Esophagus (tissue), 2 donors: ENCODE data around the gene NAA10. TPM values are rescaled to one million over a fixed set of nuclear protein-coding genes. Genes with fewer than 3 reads are reported as not detected.

ENCODE experiments used
- H3K27ac ChIP-seq, 2 donors: one replicate each; pipeline ENCODE4 v1.5.1; 2013; ENCODE audit warnings: low read depth in 2 of 2, mild to moderate bottlenecking in 2 of 2, inconsistent platforms in 1 of 2, low read length in 1 of 2, moderate library complexity in 1 of 2
- H3K27me3 ChIP-seq, 2 donors: one replicate each; pipeline ENCODE4 v1.6.1; 2013; ENCODE audit warnings: low read length in 2 of 2, control low read depth in 1 of 2, mild to moderate bottlenecking in 1 of 2; ENCODE audit not compliant: insufficient read depth in 2 of 2, control insufficient read depth in 1 of 2
- H3K36me3 ChIP-seq, 2 donors: one replicate each; pipeline ENCODE4 v1.6.1; 2013; ENCODE audit warnings: low read length in 1 of 2; ENCODE audit not compliant: control insufficient read depth in 2 of 2, insufficient read depth in 2 of 2
- H3K4me1 ChIP-seq, 2 donors: one replicate each; pipeline ENCODE4 v1.6.1; 2013; ENCODE audit warnings: low read length in 1 of 2; ENCODE audit not compliant: control insufficient read depth in 2 of 2, insufficient read depth in 2 of 2
- H3K4me3 ChIP-seq, 2 donors: one replicate each; pipeline ENCODE4 v1.5.1; 2013; ENCODE audit warnings: low read length in 2 of 2, mild to moderate bottlenecking in 2 of 2, low read depth in 1 of 2, moderate library complexity in 1 of 2
- H3K9me3 ChIP-seq, 2 donors: one replicate each; pipeline ENCODE4 v1.6.1; 2013; ENCODE audit warnings: mild to moderate bottlenecking in 2 of 2, low read depth in 1 of 2, low read length in 1 of 2, moderate library complexity in 1 of 2; ENCODE audit not compliant: control insufficient read depth in 2 of 2, insufficient read depth in 1 of 2
- WGBS, 2 donors: extraction: QIAGEN DNeasy Blood & Tissue Kit; methylation state at CpG; one replicate each; pipeline ENCODE4 v1.1.7; 2013; 5-methylcytosine and 5-hydroxymethylcytosine counted together
- polyA plus RNA-seq, 2 donors: library from polyadenylated mRNA; stranded (reverse); fragments of 200-250 nt; gene quantifications; one replicate each; pipeline ENCODE4 v1.2.3, GENCODE V29; 2013
- donor health status: healthy with polysubstance abuse.
- donor health status: Bipolar disorder and iron deficiency.

NAA10 gene
- polyA plus RNA-seq, 2 donors: 86.6 to 104 TPM

DNA sequence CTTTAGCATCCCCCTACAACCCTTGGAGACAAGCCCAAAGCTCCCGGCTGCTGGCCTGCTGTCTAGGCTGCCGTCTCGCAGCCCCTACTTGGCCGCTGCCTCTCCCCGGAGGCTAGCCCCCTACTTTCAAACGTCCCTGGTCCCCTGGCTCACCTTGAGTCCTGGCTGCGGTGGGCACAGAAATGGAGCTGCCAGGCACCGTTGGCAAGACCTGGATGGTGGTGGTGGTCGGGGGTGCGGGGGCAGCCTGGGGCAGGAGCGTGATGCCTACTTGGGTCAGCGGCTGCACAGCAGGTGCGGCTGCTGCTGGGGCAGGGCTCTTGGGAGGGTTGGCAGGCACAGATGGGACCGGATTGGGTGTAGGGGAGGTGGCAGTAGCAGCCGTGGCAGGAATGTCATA, 24.8 kb upstream of the NAA10 start:
- WGBS, 2 donors: 92 to 95% methylated on average over 15 of the region's 15 CpGs
- Histone ChIP-seq H3K27ac (no peak overlapping the region), H3K4me1 (no peaks in the 10 kb centered on the region), H3K36me3 (peaks cover 18 to 85% of the 10 kb centered on the region in 2 donors), H3K4me3 (no peak overlapping the region), H3K9me3 (no peaks in the 10 kb centered on the region), H3K27me3 (no peaks in the 10 kb centered on the region)

DNA sequence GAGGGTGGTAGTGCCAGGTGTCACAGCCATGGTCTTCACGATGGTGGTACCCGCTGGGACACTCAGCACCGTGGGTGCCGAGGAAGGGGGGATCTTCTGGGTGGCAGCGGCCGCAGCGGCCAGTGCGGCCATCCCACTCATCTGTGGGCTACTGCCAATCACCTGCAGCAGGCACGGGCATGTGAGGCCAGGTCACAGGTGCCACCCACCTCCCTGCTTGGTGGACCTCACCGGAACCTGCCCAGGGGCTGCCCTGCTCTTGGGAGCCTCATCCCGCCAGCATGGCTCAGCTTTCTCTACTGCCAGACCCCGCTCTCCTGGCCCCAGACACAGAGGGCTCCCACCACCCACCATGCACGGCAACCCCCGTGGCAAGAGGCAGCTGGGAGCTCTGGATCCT, 23.8 kb upstream of the NAA10 start:
- H3K4me1 ChIP-seq: no peaks in the 10 kb centered on the region

DNA sequence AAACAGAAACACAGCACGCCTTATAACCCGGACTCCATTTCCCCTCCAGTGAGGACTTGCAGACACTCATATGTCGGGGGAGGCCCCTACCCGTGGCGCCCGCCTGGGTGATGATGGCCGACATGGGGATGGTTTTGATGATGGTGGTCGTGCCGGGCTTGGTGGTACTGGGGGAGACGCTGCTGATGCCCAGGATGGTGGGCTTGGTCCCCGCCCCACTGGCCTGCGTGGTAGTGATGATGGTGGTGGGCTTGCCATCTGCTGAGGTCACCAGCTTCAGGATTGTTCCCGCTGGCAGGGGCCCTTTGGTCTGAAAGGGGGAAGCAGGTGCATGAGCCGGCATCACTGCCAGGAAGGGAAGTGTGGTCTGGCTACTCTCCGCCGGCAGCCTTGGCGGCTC, 22.4 kb upstream of the NAA10 start:
- Histone ChIP-seq H3K4me1 (no peaks in the 10 kb centered on the region), H3K27me3 (no peaks in the 10 kb centered on the region), H3K27ac (no peak overlapping the region), H3K4me3 (no peak overlapping the region), H3K36me3 (peaks cover 21 to 83% of the 10 kb centered on the region in 2 donors), H3K9me3 (no peaks in the 10 kb centered on the region)
- 86 to 93% methylated on average over 17 of the region's 17 CpGs for WGBS, 2 donors

More for the DNA sequence above, 23.8 kb upstream of the NAA10 start:
- H3K27me3 ChIP-seq: no peaks in the 10 kb centered on the region
- WGBS, 2 donors: 90 to 92% methylated on average over 14 of the region's 14 CpGs
- no peaks in the 10 kb centered on the region for H3K9me3 ChIP-seq
- H3K36me3 ChIP-seq: peaks cover 18 to 86% of the 10 kb centered on the region in 2 donors
- H3K4me3 ChIP-seq: no peak overlapping the region
- H3K27ac ChIP-seq: no peak overlapping the region

DNA sequence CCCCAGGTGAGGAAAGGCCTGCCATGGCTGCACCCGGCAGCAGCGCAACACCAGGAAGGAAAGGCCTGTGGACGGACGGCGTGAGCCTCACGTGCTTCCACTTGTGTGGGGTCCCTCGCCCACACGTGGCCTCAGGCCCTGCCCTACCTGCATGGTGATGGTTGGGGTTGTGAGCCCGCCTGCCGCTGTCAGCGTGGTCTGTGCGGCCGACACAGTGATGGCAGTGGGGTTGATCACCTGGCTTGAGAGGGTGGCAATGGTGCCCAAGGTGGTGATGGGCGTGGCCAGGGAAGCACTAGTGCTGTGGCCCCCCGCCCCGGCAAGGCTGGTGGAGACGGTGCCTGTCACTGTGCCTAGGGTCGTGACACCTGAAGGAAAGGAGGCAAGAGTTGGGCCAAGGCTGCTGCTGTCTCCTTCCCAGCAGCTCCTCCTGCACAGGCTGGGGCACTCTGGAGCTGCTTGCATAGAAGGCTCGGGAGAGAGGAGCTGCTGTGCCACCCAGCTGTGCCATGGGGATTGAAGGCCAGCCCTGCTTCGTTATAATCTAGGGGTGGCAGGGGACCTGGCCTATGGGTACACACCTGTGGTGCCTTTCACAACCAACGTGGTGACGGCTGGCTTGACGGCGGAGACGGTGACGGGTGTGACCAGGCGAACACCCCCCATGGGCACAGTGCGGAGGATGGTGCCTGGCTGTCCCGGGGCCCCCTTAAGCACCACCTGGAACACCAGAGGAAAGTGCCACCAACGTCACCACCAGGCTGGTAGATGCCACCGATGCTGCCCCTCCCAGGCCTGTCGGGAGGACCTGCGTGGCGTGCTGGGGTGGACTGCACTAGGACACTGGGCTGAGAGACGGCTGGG, 21.4 kb upstream of the NAA10 start:
- Histone ChIP-seq H3K27me3 (no peaks in the 10 kb centered on the region), H3K4me3 (no peak overlapping the region), H3K9me3 (no peaks in the 10 kb centered on the region), H3K36me3 (peaks cover 17 to 82% of the 10 kb centered on the region in 2 donors), H3K4me1 (no peaks in the 10 kb centered on the region), H3K27ac (no peak overlapping the region)
- 85 to 89% methylated on average over 34 to 35 of the region's 35 CpGs for WGBS, 2 donors

DNA sequence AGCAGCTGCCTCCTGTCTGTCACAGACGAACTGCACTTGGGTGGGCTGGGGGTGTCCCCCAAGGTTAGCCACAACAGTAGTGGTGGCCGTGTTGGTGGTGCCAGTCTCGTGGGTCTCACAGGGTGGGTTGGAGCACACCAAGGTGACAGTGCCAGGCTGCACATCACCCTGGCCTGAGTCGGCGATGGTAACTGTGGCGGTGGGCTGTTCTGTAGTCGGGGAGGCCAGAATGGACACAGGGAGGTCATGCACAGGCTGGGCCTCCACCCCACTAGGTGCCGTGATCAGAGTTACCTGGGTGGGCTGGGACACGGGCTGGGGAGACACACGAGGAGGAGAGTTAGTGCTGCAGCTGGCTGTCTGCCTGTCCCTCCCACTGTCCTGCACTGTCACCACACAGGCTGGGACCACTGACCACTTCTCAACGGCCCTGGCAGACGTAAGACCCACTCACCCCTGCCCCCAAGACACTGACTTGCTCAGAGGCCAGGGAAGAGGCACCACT, 20.4 kb upstream of the NAA10 start:
- Histone ChIP-seq H3K4me1 (no peaks in the 10 kb centered on the region), H3K4me3 (no peak overlapping the region), H3K9me3 (no peaks in the 10 kb centered on the region), H3K27me3 (no peaks in the 10 kb centered on the region), H3K27ac (no peak overlapping the region), H3K36me3 (peaks cover 22 to 85% of the 10 kb centered on the region in 2 donors)
- WGBS, 2 donors: 72 to 77% methylated on average over 10 to 12 of the region's 12 CpGs

DNA sequence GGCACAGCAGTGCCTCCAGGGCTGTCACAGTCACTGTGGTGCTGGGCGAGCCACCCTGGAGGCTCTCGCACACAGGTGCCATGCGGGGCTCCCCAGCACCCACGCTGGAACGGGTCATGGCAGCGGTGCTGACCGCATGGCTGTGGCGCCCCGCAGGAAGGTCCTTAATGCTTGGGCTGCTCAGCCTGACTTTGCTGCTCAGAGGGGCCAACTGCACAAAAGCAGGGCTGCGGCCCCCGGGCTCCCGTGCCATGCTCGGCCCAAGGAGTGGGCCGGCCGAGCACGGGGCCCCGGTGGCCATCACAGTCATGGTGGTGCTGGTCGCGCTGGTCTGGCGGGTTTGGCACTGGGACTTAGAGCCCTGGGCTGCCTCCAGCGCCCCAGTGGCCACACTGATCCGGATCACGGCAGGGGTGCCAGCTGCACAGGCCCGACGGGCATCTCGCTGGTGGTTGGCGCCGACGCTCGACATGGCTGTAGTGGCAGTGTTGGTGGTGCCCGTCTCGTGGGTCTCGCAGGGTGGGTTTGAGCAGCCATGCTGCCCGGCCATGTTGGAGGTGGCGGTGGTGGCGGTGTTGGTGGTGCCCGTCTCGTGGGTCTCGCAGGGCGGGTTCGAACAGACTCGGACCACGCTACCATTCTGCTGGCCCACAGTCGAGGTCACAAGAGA, 19.9 kb upstream of the NAA10 start:
- Histone ChIP-seq H3K36me3 (peaks cover 22 to 87% of the 10 kb centered on the region in 2 donors), H3K4me1 (no peaks in the 10 kb centered on the region), H3K9me3 (no peaks in the 10 kb centered on the region), H3K27me3 (no peaks in the 10 kb centered on the region), H3K4me3 (no peak overlapping the region), H3K27ac (no peak overlapping the region)
- 92% methylated on average over 40 to 44 of the region's 44 CpGs for WGBS, 2 donors

DNA sequence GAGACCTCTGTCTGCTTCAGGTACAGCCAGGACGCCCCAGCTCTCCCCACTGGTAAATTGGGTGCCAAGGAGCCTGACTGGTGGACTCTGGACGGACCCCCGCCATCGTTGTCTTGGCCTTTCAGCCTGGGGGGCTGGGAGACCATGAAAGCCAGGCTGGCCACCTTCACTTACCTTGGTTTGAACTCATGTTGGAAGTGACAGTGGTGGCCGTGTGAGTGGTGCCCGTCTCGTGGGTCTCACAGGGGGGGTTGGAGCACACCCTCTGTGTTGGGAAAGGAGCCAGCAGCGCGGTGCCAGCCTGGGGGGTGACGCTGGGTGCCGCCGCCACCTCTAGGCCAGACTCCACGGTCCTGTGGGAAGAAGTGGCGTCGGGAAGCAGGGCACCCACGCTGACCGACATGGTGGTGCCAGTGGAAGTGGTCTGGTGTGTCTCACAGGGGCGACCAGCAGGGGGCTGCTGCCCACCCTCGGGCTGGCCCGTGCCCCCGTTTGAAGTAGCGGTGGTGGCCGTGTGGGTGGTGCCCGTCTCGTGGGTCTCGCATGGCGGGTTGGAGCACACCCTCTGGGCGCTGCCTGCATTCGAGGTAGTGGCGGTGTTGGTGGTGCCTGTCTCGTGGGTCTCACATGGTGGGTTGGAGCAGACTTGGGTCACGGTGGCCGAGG, 19.2 kb upstream of the NAA10 start:
- no peak overlapping the region for H3K4me3 ChIP-seq
- H3K9me3 ChIP-seq: no peaks in the 10 kb centered on the region
- no peaks in the 10 kb centered on the region for H3K27me3 ChIP-seq
- peaks cover 22 to 84% of the 10 kb centered on the region in 2 donors for H3K36me3 ChIP-seq
- H3K27ac ChIP-seq: peak overlapping the region; percentile 39 to 62
- 71 to 84% methylated on average over 31 to 33 of the region's 33 CpGs for WGBS, 2 donors
- H3K4me1 ChIP-seq: no peaks in the 10 kb centered on the region

DNA sequence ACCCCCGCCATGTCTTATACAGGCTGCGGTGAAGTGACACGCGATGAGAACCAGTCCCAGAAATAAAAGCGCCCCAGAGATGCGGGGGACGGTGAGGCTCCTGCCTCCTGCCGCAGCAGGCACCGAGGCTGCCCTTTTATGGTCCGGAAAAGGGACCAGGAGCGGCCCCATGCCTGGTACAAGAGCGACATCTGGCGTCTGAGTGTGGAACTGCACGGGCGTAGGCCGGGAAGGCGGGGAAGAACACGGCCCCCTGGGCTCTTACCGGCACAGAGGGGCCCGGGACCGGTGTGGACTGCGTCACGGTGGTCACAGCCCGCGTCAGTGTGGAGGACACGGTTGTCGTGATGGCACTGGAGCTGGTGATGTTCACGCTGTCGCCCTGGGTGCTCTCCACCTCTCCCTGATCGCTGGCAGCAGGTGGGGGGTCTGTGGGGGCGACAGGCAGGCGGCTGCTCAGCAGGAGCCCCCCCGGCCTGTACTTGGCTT, 18.5 kb upstream of the NAA10 start:
- Histone ChIP-seq H3K9me3 (no peaks in the 10 kb centered on the region), H3K27ac (peak overlapping the region; percentile 59 to 62), H3K36me3 (peaks cover 18 to 79% of the 10 kb centered on the region in 2 donors), H3K27me3 (no peaks in the 10 kb centered on the region), H3K4me3 (no peak overlapping the region), H3K4me1 (no peaks in the 10 kb centered on the region)
- 20 to 21% methylated on average over 33 of the region's 33 CpGs for WGBS, 2 donors

DNA sequence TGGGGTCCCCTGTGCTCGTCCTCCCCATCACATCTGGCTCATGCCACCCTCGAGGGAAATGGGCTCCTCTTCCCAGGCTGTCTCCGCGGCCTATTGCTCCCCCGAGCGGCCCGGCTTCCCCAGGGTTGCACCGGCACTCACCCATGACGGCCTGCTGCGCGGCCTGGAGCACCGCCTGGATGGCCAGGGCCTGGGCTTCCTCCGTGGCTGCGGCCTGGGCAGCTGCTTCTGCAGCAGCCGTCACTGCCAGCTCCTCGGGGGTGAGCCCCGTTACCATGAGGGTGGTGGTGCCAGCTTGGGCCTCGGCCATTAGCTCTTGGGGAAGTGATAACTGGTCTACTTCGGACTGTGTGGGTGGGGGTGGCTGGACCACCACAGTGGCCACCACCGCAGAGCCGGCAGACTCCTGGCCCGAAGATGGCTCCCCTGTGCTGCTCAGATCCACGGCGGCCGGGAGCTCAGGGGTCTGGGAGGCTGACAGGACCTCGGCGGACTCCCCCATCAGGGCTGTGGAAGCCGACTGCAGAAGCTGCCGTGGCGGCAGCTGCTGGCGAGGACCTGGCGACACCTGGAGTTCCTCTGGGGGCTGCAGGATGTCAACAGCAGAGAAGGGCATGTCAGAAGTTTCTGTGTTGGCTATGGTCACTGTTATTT, 17.7 kb upstream of the NAA10 start:
- H3K36me3 ChIP-seq: peaks cover 15 to 74% of the 10 kb centered on the region in 2 donors
- H3K9me3 ChIP-seq: no peaks in the 10 kb centered on the region
- peak overlapping the region; percentile 44 to 59 for H3K27ac ChIP-seq
- H3K4me1 ChIP-seq: no peaks in the 10 kb centered on the region
- H3K27me3 ChIP-seq: no peaks in the 10 kb centered on the region
- 93 to 96% methylated on average over 32 of the region's 32 CpGs for WGBS, 2 donors
- H3K4me3 ChIP-seq: no peak overlapping the region
